CD4-positive, alpha-beta T cell treated with Interleukin-17A for 4 hours (primary cell): Measurements from ENCODE around the gene EFR3B.
A peak's percentile ranks its signal among the peaks of the same experiment; 100 is the strongest.

Experiments
- DNase-seq: peaks from one replicate; pipeline ENCODE4 v3.0.0-alpha.2; 2020; ENCODE audit warnings: mixed read lengths

EFR3B gene

GRCh38 chr2:25197336-25198208 is 155.7 kb downstream of the EFR3B start:
- DNase-seq = no peak

DNA sequence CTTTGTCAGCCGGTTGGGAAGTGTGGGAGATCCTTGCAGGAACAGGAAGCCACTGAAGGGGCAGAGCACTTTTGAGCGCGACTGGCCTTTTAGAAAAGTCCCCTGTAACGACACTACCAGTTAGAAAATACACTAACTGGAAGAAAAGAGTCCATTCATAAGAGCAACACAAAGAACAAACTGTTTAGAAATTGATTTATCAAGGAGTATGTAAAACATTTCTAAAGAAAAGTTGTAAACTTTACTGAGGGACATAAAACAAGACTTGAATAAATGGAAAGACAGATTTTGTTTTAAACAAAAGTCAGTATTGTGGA is 156.3 kb downstream of the EFR3B start:
- no peak for DNase-seq

GRCh38 chr2:25198576-25198975 is 156.7 kb downstream of the EFR3B start:
- no peak for DNase-seq

DNA sequence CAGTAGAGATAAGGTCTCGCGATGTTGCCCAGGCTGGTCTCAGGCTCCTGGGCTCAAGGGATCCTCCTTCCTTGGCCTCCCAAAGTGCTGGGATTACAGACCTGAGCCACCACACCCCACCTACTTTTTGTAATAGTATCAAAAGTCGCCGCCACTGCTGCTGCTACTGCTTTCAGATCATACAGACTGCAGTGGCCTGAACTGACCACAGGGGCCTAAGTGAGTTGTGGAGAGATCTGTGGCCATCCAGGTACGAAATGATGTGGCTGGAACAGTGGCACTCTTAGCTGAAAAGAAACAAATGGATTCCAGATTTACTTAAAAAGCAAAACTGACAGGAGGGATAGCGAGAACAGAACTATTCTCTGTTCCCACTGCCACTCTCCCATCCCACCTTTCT is 159.4 kb downstream of the EFR3B start:
- DNase-seq = no peak

- DNase-seq = no peak
Measured at GRCh38 chr2:25201794-25202193, 159.9 kb downstream of the EFR3B start.

DNA sequence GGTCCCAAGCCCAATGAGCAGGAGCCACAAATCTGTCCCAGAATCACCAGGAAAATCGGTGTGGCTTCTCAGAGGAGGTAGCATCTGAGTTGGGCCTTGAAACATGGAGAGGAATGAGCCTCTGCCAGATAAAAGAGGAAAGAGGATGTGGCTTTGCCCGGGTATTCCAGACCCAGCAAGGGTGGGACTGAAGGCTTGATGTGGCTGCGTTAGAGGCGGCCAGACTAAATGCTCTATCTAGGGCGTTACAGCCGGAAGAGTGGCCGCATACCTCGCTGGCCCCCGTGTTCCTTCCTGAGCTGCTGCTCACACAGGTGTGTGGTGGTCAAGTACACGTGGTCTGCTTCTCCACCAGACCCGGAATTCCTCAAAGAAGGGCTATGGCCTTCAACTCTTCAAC is 160.4 kb downstream of the EFR3B start:
- DNase-seq = peak; percentile 10

GRCh38 chr2:25204190-25204838 is 162.4 kb downstream of the EFR3B start:
- peak; percentile 12 for DNase-seq

DNA sequence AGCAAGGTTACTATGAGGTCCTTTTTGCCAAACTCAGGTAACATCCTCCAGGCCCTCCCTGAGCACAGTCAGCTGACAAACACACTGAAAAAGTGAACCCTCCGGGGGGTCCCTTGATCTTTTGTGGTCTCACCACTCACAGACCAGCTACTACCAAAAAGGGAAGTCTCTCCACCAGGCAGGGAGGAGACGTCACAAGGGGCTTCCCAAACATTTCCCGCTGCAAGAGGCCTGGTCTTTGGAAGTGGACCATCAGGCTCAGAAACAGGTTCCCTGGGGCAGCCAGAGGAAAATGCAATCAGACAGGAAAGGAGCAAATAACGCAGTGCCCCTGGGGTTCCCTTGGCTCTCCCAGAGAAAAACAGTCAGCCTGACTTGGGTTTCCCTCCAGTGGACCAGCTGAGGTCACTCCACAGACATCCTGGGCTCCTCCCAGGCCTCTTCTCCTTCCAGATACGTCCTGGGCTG is 165.2 kb downstream of the EFR3B start:
- no peak for DNase-seq
